GM12878 (cell line): Measurements from ENCODE around the gene GRIK3. TPM values are rescaled to one million over a fixed set of nuclear protein-coding genes. Genes with fewer than 3 reads are reported as not detected.

Source experiments
- ATAC-seq: fragments of 200-7000 bp; cut with Tn5 transposase; 3 replicates; pipeline ENCODE4 v1.9.1; 2020; ENCODE audit warnings: mild to moderate bottlenecking, moderate library complexity
- BruUV-seq: library from RNA; stranded (reverse); fragments of 400-500 nt; replicated peaks from 2 replicates; lab custom pipeline; 2021; lab: Mats Ljungman, UMichigan
- CTCF ChIA-PET: fragments of 300-600 bp; sonication (Branson Sonifier 250); formaldehyde crosslinking; extraction: SDS; loops from one replicate; lab custom pipeline; 2021; ENCODE audit warnings: inconsistent platforms; lab: Yijun Ruan, JAX
- POLR2A ChIA-PET: fragments of 350-600 bp; formaldehyde crosslinking; extraction: SDS; loops from one replicate; lab custom pipeline; 2021; ENCODE audit warnings: inconsistent platforms; lab: Charles Lee
- RAD21 ChIA-PET: fragments of 300-600 bp; sonication (Branson Sonifier 250); formaldehyde crosslinking; loops from one replicate; lab custom pipeline; 2023; ENCODE audit warnings: antibody characterized with exemption; ENCODE audit not compliant: unreplicated experiment; lab: Charles Lee
- SMC1A ChIA-PET: fragments of 300-600 bp; sonication (Branson Sonifier 250); formaldehyde crosslinking; loops from one replicate; lab custom pipeline; 2023; ENCODE audit not compliant: unreplicated experiment, uncharacterized antibody; lab: Charles Lee
- DNase-seq: peaks from one replicate; pipeline ENCODE4 v3.0.0-alpha.2; 2011; ENCODE audit warnings: low read depth, low spot score
- FAIRE-seq: peaks from 3 replicates; lab custom pipeline; 2011; peaks lifted over from hg19 to GRCh38; lab: Jason Lieb, UNC
- H2AFZ ChIP-seq: 2 replicates; pipeline ENCODE4 v1.6.0; 2011; ENCODE audit warnings: low read depth, low read length, control low read depth; ENCODE audit not compliant: control insufficient read depth
- H3K27ac ChIP-seq: 2 replicates; pipeline ENCODE4 v1.5.1; 2011; ENCODE audit warnings: control low read depth; ENCODE audit not compliant: control insufficient read depth, insufficient read depth
- H3K27me3 ChIP-seq, 2 experiments: replicated peaks in 1 of 2; 2 replicates each; pipeline versions ENCODE4 v1.6.0 to v1.6.1; 2011; ENCODE audit warnings: low read length in 1 of 2; ENCODE audit not compliant: control insufficient read depth in 2 of 2, insufficient read depth in 2 of 2
- H3K36me3 ChIP-seq, 2 experiments: 2 replicates each; pipeline ENCODE4 v1.5.1; 2011; ENCODE audit warnings: low read length in 1 of 2; ENCODE audit not compliant: control insufficient read depth in 2 of 2, insufficient read depth in 2 of 2
- H3K4me1 ChIP-seq: 2 replicates; pipeline ENCODE4 v1.6.1; 2011; ENCODE audit warnings: mild to moderate bottlenecking, low read length, moderate library complexity, mixed read lengths; ENCODE audit not compliant: control insufficient read depth, insufficient read depth
- H3K4me2 ChIP-seq: 2 replicates; pipeline ENCODE4 v1.6.0; 2011; ENCODE audit warnings: control low read depth; ENCODE audit not compliant: control insufficient read depth, insufficient read depth
- H3K4me3 ChIP-seq: fragments of 200-600 bp; sonication (generic); 2 replicates; pipeline ENCODE4 v1.5.1; 2016
- H3K79me2 ChIP-seq: 2 replicates; pipeline ENCODE4 v1.6.0; 2011; ENCODE audit warnings: low read length; ENCODE audit not compliant: control insufficient read depth, insufficient read depth
- H3K9ac ChIP-seq: 2 replicates; pipeline ENCODE4 v1.8.0; 2011; ENCODE audit warnings: low read length, control low read depth, mixed read lengths; ENCODE audit not compliant: control insufficient read depth, insufficient read depth
- H3K9me3 ChIP-seq: replicated peaks from 3 replicates; pipeline ENCODE4 v1.5.1; 2011; ENCODE audit warnings: mild to moderate bottlenecking, low read length; ENCODE audit not compliant: control insufficient read depth, insufficient read depth
- H4K20me1 ChIP-seq: 2 replicates; pipeline ENCODE4 v1.6.0; 2011; ENCODE audit not compliant: control insufficient read depth, insufficient read depth
- ATF7 ChIP-seq: fragments of 450-650 bp; IDR thresholded peaks from 2 replicates; pipeline ENCODE4 v1.6.1; 2016; ENCODE audit warnings: low read depth, mild to moderate bottlenecking
- BMI1 ChIP-seq: fragments of 450-650 bp; IDR thresholded peaks from 2 replicates; pipeline ENCODE4 v1.6.1; 2016; ENCODE audit warnings: mild to moderate bottlenecking, moderate library complexity, borderline replicate concordance
- CHD2 ChIP-seq: IDR thresholded peaks from 2 replicates; pipeline ENCODE4 v1.6.1; 2011; ENCODE audit warnings: low read depth, low read length, improper control_type of control experiment, borderline replicate concordance
- GABPA ChIP-seq: IDR thresholded peaks from 2 replicates; pipeline ENCODE4 v1.6.1; 2014; ENCODE audit warnings: antibody characterized with exemption, low read depth, mild to moderate bottlenecking, inconsistent platforms
- MLLT1 ChIP-seq: fragments of 450-650 bp; IDR thresholded peaks from 2 replicates; pipeline ENCODE4 v1.6.1; 2016; ENCODE audit warnings: mild to moderate bottlenecking
- MTA2 ChIP-seq: fragments of 450-650 bp; IDR thresholded peaks from 2 replicates; pipeline ENCODE4 v1.6.1; 2016; ENCODE audit warnings: low read depth, mild to moderate bottlenecking, moderate library complexity
- MYC ChIP-seq: IDR thresholded peaks from 2 replicates; pipeline ENCODE4 v1.6.1; 2011; ENCODE audit warnings: mild to moderate bottlenecking, low read length, moderate library complexity, inconsistent platforms; ENCODE audit not compliant: insufficient read depth, insufficient replicate concordance, insufficient read length, severe bottlenecking
- NR2F1 ChIP-seq: fragments of 450-650 bp; conservative IDR thresholded peaks from 2 replicates; pipeline ENCODE4 v1.6.1; 2017; ENCODE audit warnings: mild to moderate bottlenecking
- PAX8 ChIP-seq: fragments of 450-650 bp; IDR thresholded peaks from 2 replicates; pipeline ENCODE4 v1.6.1; 2017; ENCODE audit warnings: mild to moderate bottlenecking, moderate library complexity
- POLR2AphosphoS5 ChIP-seq: IDR thresholded peaks from 2 replicates; pipeline ENCODE4 v1.6.1; 2011; ENCODE audit warnings: mild to moderate bottlenecking, low read length, inconsistent platforms
- RBBP5 ChIP-seq: fragments of 200-600 bp; sonication (generic); conservative IDR thresholded peaks from 2 replicates; pipeline ENCODE4 v1.6.1; 2016
- RELA ChIP-seq: fragments of 450-650 bp; IDR thresholded peaks from 2 replicates; pipeline ENCODE4 v1.8.0; 2014; ENCODE audit warnings: borderline replicate concordance; ENCODE audit not compliant: partially characterized antibody
- RUNX3 ChIP-seq: IDR thresholded peaks from 2 replicates; pipeline ENCODE4 v1.6.1; 2012; ENCODE audit warnings: low read length, inconsistent platforms
- SMAD5 ChIP-seq: IDR thresholded peaks from 2 replicates; pipeline ENCODE4 v1.6.1; 2016; ENCODE audit warnings: antibody characterized with exemption, low read depth
- WGBS: methylation state at CpG from one replicate; pipeline ENCODE4 v1.1.6; 2016; ENCODE audit warnings: low lambda C conversion rate; ENCODE audit not compliant: insufficient replicate concordance, insufficient coverage; ENCODE audit errors: missing lambda C conversion rate; 5-methylcytosine and 5-hydroxymethylcytosine counted together
- in situ Hi-C: fragments of 300-500 bp; cut with MboI; formaldehyde crosslinking; loops from 9 replicates; pipeline ENCODE4 v1.14.3; 2018; ENCODE audit warnings: mixed read lengths
- intact Hi-C: fragments of 100-400 bp; cut with micrococcal nuclease; formaldehyde crosslinking; loops from one replicate; pipeline ENCODE4 v1.14.2; 2022; ENCODE audit not compliant: unreplicated experiment
- polyA plus RNA-seq, 11 experiments: library from polyadenylated mRNA; depleted of rRNA in 4 of 11; unstranded in 6 of 11; stranded (reverse) in 5 of 11; fragments of >200 nt; fragmentation: Nextera tagmentation in 4 of 11; fragmentation: Illumina TruSeq in 1 of 11; extraction: Ambion mirVana in 4 of 11; extraction: Trizol in 1 of 11; gene quantifications; 1 replicate in 1 of 11; 2 replicates in 10 of 11; pipeline versions ENCODE4 v1.2.1 to v1.2.3, GENCODE V29; 2011 to 2016; ENCODE audit warnings: inconsistent platforms in 2 of 11, missing spikeins in 2 of 11, low read depth in 1 of 11
- total RNA-seq, 4 experiments: library from RNA; depleted of rRNA in 3 of 4; stranded (reverse); fragments of >200 nt in 3 of 4; fragmentation: Illumina TruSeq in 1 of 4; extraction: Trizol in 1 of 4; gene quantifications; 2 replicates each; pipeline versions ENCODE4 v1.2.1 to v1.2.3, GENCODE V29; 2013 to 2021

Gene GRIK3
- total and polyA plus RNA-seq, 10 of the 15 experiments (the other 5 are each of a cell fraction or from before 2014, with no cell fraction given), result not detected

- CTCF ChIA-PET, result no interaction called here
- TF ChIP-seq RBBP5 (no peak), PAX8 (no peak), RUNX3 (no peak), NR2F1 (no peak), POLR2AphosphoS5 (no peak), RELA (no peak), MTA2 (no peak), SMAD5 (no peak), ATF7 (no peak), MLLT1 (no peak), CHD2 (no peak), GABPA (no peak), MYC (no peak), BMI1 (no peak)
- intact Hi-C loops, result no loop called here
- H2AFZ ChIP-seq, result no peak overlapping the region
- FAIRE-seq, result no peak
- in situ Hi-C loops, result no loop called here
- H3K4me3 ChIP-seq, result no peak overlapping the region
- no peaks in the 10 kb centered on the region for H3K36me3 ChIP-seq
- no peak for ATAC-seq
- POLR2A ChIA-PET, result no interaction called here
- no peaks in the 10 kb centered on the region for H3K9me3 ChIP-seq
- no peaks in the 10 kb centered on the region for H3K4me1 ChIP-seq
- H3K27ac ChIP-seq, result no peak overlapping the region
- no peak for DNase-seq
- H3K27me3 ChIP-seq, result peaks cover 2 to 4% of the 10 kb centered on the region in 2 experiments; a peak in 3 of 4 replicates
- 46% methylated on average over 10 of the region's 11 CpGs for WGBS
- H3K4me2 ChIP-seq, result no peak overlapping the region
- H4K20me1 ChIP-seq, result no peaks in the 10 kb centered on the region
- SMC1A ChIA-PET, result no interaction called here
- RAD21 ChIA-PET, result no interaction called here
- no peaks in the 10 kb centered on the region for H3K79me2 ChIP-seq
- no TSS peak for BruUV-seq
- H3K9ac ChIP-seq, result no peak overlapping the region
Measured at GRCh38 chr1:36781098-36781497, 253.2 kb downstream of the GRIK3 start.
